CD4-positive, alpha-beta T cell (primary cell): ENCODE data around the gene ANGEL2. TPM values are rescaled to one million over a fixed set of nuclear protein-coding genes. Genes with fewer than 3 reads are reported as not detected.

Source experiments
- ATAC-seq: fragments of 200-7000 bp; cut with Tn5 transposase; one replicate; pipeline ENCODE4 v1.10.0; 2022; ENCODE audit warnings: mild to moderate bottlenecking; ENCODE audit not compliant: poor library complexity
- CTCF ChIA-PET: fragments of 350-600 bp; sonication (Branson Sonifier 250); formaldehyde crosslinking; loops from one replicate; lab custom pipeline; 2021; ENCODE audit warnings: antibody characterized with exemption, inconsistent platforms; lab: Charles Lee
- POLR2A ChIA-PET: fragments of 350-600 bp; sonication (Branson Sonifier 250); formaldehyde crosslinking; loops from one replicate; lab custom pipeline; 2021; ENCODE audit warnings: antibody characterized with exemption, inconsistent platforms; lab: Charles Lee
- DNase-seq, 14 experiments: peaks; one replicate each; pipeline ENCODE4 v3.0.0-alpha.2; 2013 to 2020; ENCODE audit warnings: mixed read lengths in 2 of 14
- H3K27ac ChIP-seq, 2 donors: one replicate each; pipeline versions ENCODE4 v1.5.1 to v1.7.0; 2013; ENCODE audit warnings: low read length in 2 of 2, low read depth in 1 of 2, mild to moderate bottlenecking in 1 of 2
- H3K27me3 ChIP-seq, 2 experiments: 1 replicate in 1 of 2; 2 replicates in 1 of 2; pipeline versions ENCODE4 v1.6.1 to v1.7.0; 2013; ENCODE audit warnings: low read length in 2 of 2, control low read depth in 1 of 2, mild to moderate bottlenecking in 1 of 2, moderate library complexity in 1 of 2; ENCODE audit not compliant: insufficient read depth in 2 of 2, control insufficient read depth in 1 of 2
- H3K36me3 ChIP-seq: one replicate; pipeline ENCODE4 v1.6.1; 2013; ENCODE audit warnings: low read length, control low read depth; ENCODE audit not compliant: insufficient read depth
- H3K4me1 ChIP-seq: one replicate; pipeline ENCODE4 v1.6.1; 2013; ENCODE audit warnings: low read length, control low read depth; ENCODE audit not compliant: insufficient read depth
- H3K4me3 ChIP-seq: one replicate; pipeline ENCODE4 v1.5.1; 2013; ENCODE audit warnings: mild to moderate bottlenecking, low read length, moderate library complexity
- H3K9me3 ChIP-seq, 2 experiments: 1 replicate in 1 of 2; 2 replicates in 1 of 2; pipeline versions ENCODE4 v1.6.1 to v1.7.0; 2013; ENCODE audit warnings: low read length in 2 of 2, mild to moderate bottlenecking in 2 of 2, control low read depth in 1 of 2, moderate library complexity in 1 of 2; ENCODE audit not compliant: control insufficient read depth in 1 of 2, insufficient read depth in 1 of 2
- H3K27ac Mint-ChIP-seq: one replicate; pipeline ENCODE4 v1.8.0; 2020; ENCODE audit warnings: mixed read lengths
- H3K27me3 Mint-ChIP-seq: one replicate; pipeline ENCODE4 v1.8.0; 2021; ENCODE audit warnings: mixed read lengths
- H3K36me3 Mint-ChIP-seq: one replicate; pipeline ENCODE4 v1.8.0; 2021; ENCODE audit warnings: low read depth, mixed read lengths
- H3K4me1 Mint-ChIP-seq: one replicate; pipeline ENCODE4 v1.8.0; 2021; ENCODE audit warnings: low read depth, mixed read lengths
- H3K4me3 Mint-ChIP-seq: one replicate; pipeline ENCODE4 v1.8.0; 2020; ENCODE audit warnings: mild to moderate bottlenecking, mixed read lengths
- H3K9me3 Mint-ChIP-seq: one replicate; pipeline ENCODE4 v1.8.0; 2020; ENCODE audit warnings: mixed read lengths
- intact Hi-C, 2 experiments: fragments of 100-400 bp; cut with DNase I in 1 of 2; cut with micrococcal nuclease in 1 of 2; formaldehyde crosslinking; loops; one replicate each; pipeline versions ENCODE4 v1.15.1 to v1.9.0; 2023 to 2025; cut with DNase I, micrococcal nuclease
- total RNA-seq, 174 experiments: library from RNA in 2 of 174; stranded (reverse) in 2 of 174; gene quantifications; one replicate each; pipeline ENCODE4 v1.2.3 and lab custom pipeline; 2021 to 2026
- TF ChIP-seq, protein P1 (sequence below): fragments of 200-600 bp; IDR thresholded peaks from one replicate; pipeline ENCODE4 v1.8.0; 2022; ENCODE audit warnings: antibody characterized with exemption, mild to moderate bottlenecking

The ANGEL2 gene
- total RNA-seq, 2 experiments from 2014 or later, result 53.0 to 56.2 TPM

GRCh38 chr1:212943393-212943710, 72.3 kb downstream of the ANGEL2 start:
- H3K27me3 Mint-ChIP-seq, result no peaks in the 10 kb centered on the region
- H3K4me3 Mint-ChIP-seq, result no peak overlapping the region
- no peaks in the 10 kb centered on the region for H3K36me3 ChIP-seq
- no peak for ATAC-seq
- intact Hi-C loops, result no loop called here
- TF ChIP-seq, protein P1, sequence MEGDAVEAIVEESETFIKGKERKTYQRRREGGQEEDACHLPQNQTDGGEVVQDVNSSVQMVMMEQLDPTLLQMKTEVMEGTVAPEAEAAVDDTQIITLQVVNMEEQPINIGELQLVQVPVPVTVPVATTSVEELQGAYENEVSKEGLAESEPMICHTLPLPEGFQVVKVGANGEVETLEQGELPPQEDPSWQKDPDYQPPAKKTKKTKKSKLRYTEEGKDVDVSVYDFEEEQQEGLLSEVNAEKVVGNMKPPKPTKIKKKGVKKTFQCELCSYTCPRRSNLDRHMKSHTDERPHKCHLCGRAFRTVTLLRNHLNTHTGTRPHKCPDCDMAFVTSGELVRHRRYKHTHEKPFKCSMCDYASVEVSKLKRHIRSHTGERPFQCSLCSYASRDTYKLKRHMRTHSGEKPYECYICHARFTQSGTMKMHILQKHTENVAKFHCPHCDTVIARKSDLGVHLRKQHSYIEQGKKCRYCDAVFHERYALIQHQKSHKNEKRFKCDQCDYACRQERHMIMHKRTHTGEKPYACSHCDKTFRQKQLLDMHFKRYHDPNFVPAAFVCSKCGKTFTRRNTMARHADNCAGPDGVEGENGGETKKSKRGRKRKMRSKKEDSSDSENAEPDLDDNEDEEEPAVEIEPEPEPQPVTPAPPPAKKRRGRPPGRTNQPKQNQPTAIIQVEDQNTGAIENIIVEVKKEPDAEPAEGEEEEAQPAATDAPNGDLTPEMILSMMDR, result no peak
- no peaks in the 10 kb centered on the region for H3K27me3 ChIP-seq
- POLR2A ChIA-PET, result interaction anchor here (0.6 kb wide), 1 partner anchor 827 kb away, joined by 3 read pairs; no protein-coding TSS in a partner anchor
- no peaks in the 10 kb centered on the region for H3K9me3 Mint-ChIP-seq
- CTCF ChIA-PET, result no interaction called here
- H3K9me3 ChIP-seq, result no peaks in the 10 kb centered on the region
- H3K4me1 Mint-ChIP-seq, result no peaks in the 10 kb centered on the region
- DNase-seq, result no peak
- no peak overlapping the region for H3K4me3 ChIP-seq
- no peak overlapping the region for H3K27ac ChIP-seq
- H3K36me3 Mint-ChIP-seq, result no peaks in the 10 kb centered on the region
- no peaks in the 10 kb centered on the region for H3K4me1 ChIP-seq
- H3K27ac Mint-ChIP-seq, result no peak overlapping the region

- DNase-seq (no peak), ATAC-seq (no peak)
- intact Hi-C loops, result no loop called here
- Histone ChIP-seq H3K27me3 (no peaks in the 10 kb centered on the region), H3K9me3 (no peaks in the 10 kb centered on the region), H3K4me3 (no peak overlapping the region), H3K27ac (no peak overlapping the region), H3K36me3 (no peaks in the 10 kb centered on the region), H3K4me1 (no peaks in the 10 kb centered on the region)
- CTCF ChIA-PET, result no interaction called here
- Mint-ChIP-seq H3K27ac (no peak overlapping the region), H3K4me3 (no peak overlapping the region), H3K9me3 (peaks cover 2% of the 10 kb centered on the region), H3K36me3 (no peaks in the 10 kb centered on the region), H3K4me1 (no peaks in the 10 kb centered on the region), H3K27me3 (no peaks in the 10 kb centered on the region)
- TF ChIP-seq, protein P1, result no peak
- POLR2A ChIA-PET, result interaction anchor here (0.6 kb wide), 1 partner anchor 827 kb away, joined by 3 read pairs; no protein-coding TSS in a partner anchor
Measured at GRCh38 chr1:212942679-212943392, 72.8 kb downstream of the ANGEL2 start.

Other genes with a start within 250 kb of the ANGEL2 start
- 10 to 100 TPM; 14.1 to 15.7 TPM for gene NSL1, start 224.1 kb downstream of the ANGEL2 start, total RNA-seq
- gene TATDN3, start 224.0 kb downstream of the ANGEL2 start, total RNA-seq, result 10 to 100 TPM; 12.2 to 13.8 TPM
- gene SPATA45, start 168.2 kb downstream of the ANGEL2 start, total RNA-seq, result not detected
- gene FLVCR1, start 157.6 kb downstream of the ANGEL2 start, total RNA-seq, result 1 to 10 TPM; 8.4 to 9.5 TPM
- under 1 TPM; 0.11 to 0.17 TPM for gene VASH2, start 65.3 kb downstream of the ANGEL2 start, total RNA-seq
- 1 to 10 TPM; 6.2 to 7.0 TPM for gene RPS6KC1, start 35.4 kb upstream of the ANGEL2 start, total RNA-seq